HEK293 (cell line): ENCODE measurements around the gene BORCS8.

Experiments used
- CTCF ChIA-PET: fragments of 350-600 bp; formaldehyde crosslinking; extraction: SDS; loops from one replicate; lab custom pipeline; 2021; ENCODE audit warnings: antibody characterized with exemption; lab: Yijun Ruan, JAX
- POLR2A ChIA-PET: fragments of 300-600 bp; formaldehyde crosslinking; extraction: SDS; loops from one replicate; lab custom pipeline; 2020; ENCODE audit warnings: antibody characterized with exemption, inconsistent platforms; lab: Yijun Ruan, JAX
- H3K27ac ChIP-seq: fragments of 200-500 bp; sonication (Bioruptor generic); 2 replicates; pipeline ENCODE4 v1.5.1; 2014; ENCODE audit warnings: low read depth, low read length, control low read depth, inconsistent platforms; ENCODE audit errors: extremely low read depth
- H3K36me3 ChIP-seq, 2 experiments: fragments of 200-500 bp in 1 of 2; sonication (Bioruptor generic) in 1 of 2; 1 replicate in 1 of 2; 2 replicates in 1 of 2; pipeline ENCODE4 v1.5.1; 2014 to 2017; ENCODE audit warnings: inconsistent platforms in 2 of 2, low read length in 2 of 2; ENCODE audit not compliant: control insufficient read depth in 2 of 2, insufficient read depth in 1 of 2
- H3K4me1 ChIP-seq: fragments of 200-500 bp; sonication (Bioruptor generic); 2 replicates; pipeline ENCODE4 v1.5.1; 2014; ENCODE audit warnings: mild to moderate bottlenecking, low read length, inconsistent platforms; ENCODE audit not compliant: control insufficient read depth, insufficient read depth
- H3K4me3 ChIP-seq: 2 replicates; pipeline ENCODE4 v1.5.1; 2011; ENCODE audit warnings: low read depth, mild to moderate bottlenecking, control low read depth, low read length, moderate library complexity
- H3K9me3 ChIP-seq: fragments of 200-500 bp; sonication (Bioruptor generic); 2 replicates; pipeline ENCODE4 v1.5.1; 2014; ENCODE audit warnings: low read depth, low read length, inconsistent platforms; ENCODE audit not compliant: control insufficient read depth, insufficient read depth
- GLI2 ChIP-seq: fragments of 450-650 bp; formaldehyde crosslinking; IDR thresholded peaks from 2 replicates; pipeline ENCODE4; 2017; ENCODE audit warnings: missing biosample characterization, missing genetic modification characterization, low read depth, borderline replicate concordance
- KLF16 ChIP-seq: fragments of 450-650 bp; formaldehyde crosslinking; IDR thresholded peaks from 2 replicates; pipeline ENCODE4 v1.5.1; 2017; ENCODE audit warnings: missing biosample characterization, missing genetic modification characterization
- MYNN ChIP-seq: fragments of 450-650 bp; formaldehyde crosslinking; IDR thresholded peaks from 2 replicates; pipeline ENCODE4 v1.5.1; 2016; ENCODE audit warnings: missing biosample characterization, missing genetic modification characterization, borderline replicate concordance
- SETDB1 ChIP-seq: IDR thresholded peaks from one replicate; pipeline ENCODE4 v1.6.1; 2017; ENCODE audit warnings: mild to moderate bottlenecking, low read length, moderate library complexity, mixed read lengths; ENCODE audit not compliant: insufficient read length
- ZBTB48 ChIP-seq: fragments of 450-650 bp; formaldehyde crosslinking; IDR thresholded peaks from 2 replicates; pipeline ENCODE4 v1.5.1; 2016; ENCODE audit warnings: missing biosample characterization, missing genetic modification characterization
- ZFP37 ChIP-seq: fragments of 450-650 bp; formaldehyde crosslinking; IDR thresholded peaks from 2 replicates; pipeline ENCODE4 v1.5.1; 2016; ENCODE audit warnings: missing biosample characterization, missing genetic modification characterization
- ZNF140 ChIP-seq: fragments of 450-650 bp; formaldehyde crosslinking; IDR thresholded peaks from 2 replicates; pipeline ENCODE4 v1.5.1; 2016; ENCODE audit warnings: missing biosample characterization, missing genetic modification characterization
- ZNF146 ChIP-seq: fragments of 450-650 bp; formaldehyde crosslinking; IDR thresholded peaks from 2 replicates; pipeline ENCODE4 v1.5.1; 2016; ENCODE audit warnings: missing biosample characterization, missing genetic modification characterization
- ZNF433 ChIP-seq: fragments of 450-650 bp; formaldehyde crosslinking; IDR thresholded peaks from 2 replicates; pipeline ENCODE4 v1.5.1; 2016; ENCODE audit warnings: missing biosample characterization, missing genetic modification characterization, low read depth
- ZNF529 ChIP-seq: fragments of 450-650 bp; formaldehyde crosslinking; IDR thresholded peaks from 2 replicates; pipeline ENCODE4 v1.5.1; 2017; ENCODE audit warnings: missing genetic modification characterization, missing biosample characterization; ENCODE audit not compliant: insufficient replicate concordance
- ZNF707 ChIP-seq: fragments of 450-650 bp; formaldehyde crosslinking; IDR thresholded peaks from 2 replicates; pipeline ENCODE4 v1.5.1; 2016; ENCODE audit warnings: missing biosample characterization, missing genetic modification characterization
- TF ChIP-seq, protein P1 (sequence below): fragments of 450-650 bp; formaldehyde crosslinking; IDR thresholded peaks from 2 replicates; pipeline ENCODE4 v1.5.1; 2016; ENCODE audit warnings: missing biosample characterization, missing genetic modification characterization
- TF ChIP-seq, protein P2 (sequence below): fragments of 450-650 bp; formaldehyde crosslinking; IDR thresholded peaks from 2 replicates; pipeline ENCODE4 v1.5.1; 2016; ENCODE audit warnings: missing biosample characterization, missing genetic modification characterization, borderline replicate concordance
- TF ChIP-seq, protein P3 (sequence below): fragments of 450-650 bp; formaldehyde crosslinking; IDR thresholded peaks from 2 replicates; pipeline ENCODE4 v1.5.1; 2016; ENCODE audit warnings: missing biosample characterization, missing genetic modification characterization
- TF ChIP-seq, protein P4 (sequence below): fragments of 450-650 bp; formaldehyde crosslinking; conservative IDR thresholded peaks from 2 replicates; pipeline ENCODE4 v1.5.1; 2016; ENCODE audit warnings: low read depth, missing biosample characterization, missing genetic modification characterization

The BORCS8 gene

DNA sequence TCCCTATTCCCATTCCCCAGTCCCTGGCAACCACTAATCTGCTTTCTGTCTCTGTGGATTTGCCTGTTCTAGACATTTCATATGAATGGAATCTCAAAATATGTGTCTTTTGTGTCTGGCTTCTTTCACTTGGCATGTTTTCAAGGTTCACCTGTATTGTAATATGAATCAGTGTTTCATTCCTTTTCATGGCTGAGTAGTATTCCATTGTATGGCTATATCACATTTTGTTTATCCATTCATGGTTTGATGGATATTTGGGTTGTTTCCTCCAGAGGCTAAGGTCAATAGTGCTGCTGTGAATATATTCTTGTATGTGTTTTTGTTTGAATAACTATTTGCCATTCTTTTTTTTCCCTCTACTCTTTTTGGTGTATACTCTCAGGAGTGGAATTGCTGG is 44.2 kb upstream of the BORCS8 start:
- TF ChIP-seq ZNF707 (tag by site-specific recombination) (no peak), ZNF433 (tag by site-specific recombination) (no peak), ZNF146 (tag by site-specific recombination) (peak; percentile 93), ZNF529 (tag by site-specific recombination) (no peak), GLI2 (tag by site-specific recombination) (no peak), ZBTB48 (tag by site-specific recombination) (no peak), ZNF140 (tag by site-specific recombination) (peak; percentile 23; the same call in 1 of the 2 replicates)
- TF ChIP-seq, protein P1, sequence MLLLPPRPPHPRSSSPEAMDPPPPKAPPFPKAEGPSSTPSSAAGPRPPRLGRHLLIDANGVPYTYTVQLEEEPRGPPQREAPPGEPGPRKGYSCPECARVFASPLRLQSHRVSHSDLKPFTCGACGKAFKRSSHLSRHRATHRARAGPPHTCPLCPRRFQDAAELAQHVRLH (tag by site-specific recombination), result no peak
- TF ChIP-seq, all 188 proteins: peak for 2
- CTCF ChIA-PET, result no interaction called here

DNA sequence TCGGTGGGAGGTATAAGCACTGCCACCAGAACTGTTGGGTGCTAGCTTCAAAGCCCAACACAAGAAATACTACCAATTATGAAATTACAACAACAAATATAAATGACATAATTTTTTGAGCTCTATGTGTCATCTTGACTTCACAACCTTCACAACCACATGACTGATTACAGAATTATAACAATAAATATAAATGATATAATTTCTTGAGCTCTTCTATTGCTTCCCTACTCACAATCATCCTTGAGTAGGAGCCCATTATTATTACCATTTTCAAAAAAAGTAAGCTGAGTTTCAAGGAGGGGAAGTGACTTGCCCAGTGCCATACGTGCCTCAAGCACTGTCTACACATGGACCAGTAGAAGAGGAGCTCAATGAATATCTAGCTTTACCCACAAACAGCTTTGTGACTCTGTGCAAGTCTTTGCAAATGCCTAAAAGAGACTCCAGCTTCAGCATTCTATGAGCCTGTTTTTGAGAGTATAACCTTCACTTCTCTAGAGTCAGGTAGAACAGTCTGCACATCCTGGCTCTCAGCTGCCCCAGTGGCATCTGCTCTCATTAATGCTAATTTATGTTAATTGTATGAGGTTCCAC is 42.4 kb upstream of the BORCS8 start:
- Histone ChIP-seq H3K9me3 (no peaks in the 10 kb centered on the region), H3K36me3 (no peaks in the 10 kb centered on the region), H3K27ac (no peak overlapping the region), H3K4me1 (no peaks in the 10 kb centered on the region), H3K4me3 (no peak overlapping the region)
- peak; percentile 74 for TF ChIP-seq SETDB1
- no peak for TF ChIP-seq ZNF529 (tag by site-specific recombination)
- POLR2A ChIA-PET, result no interaction called here
- CTCF ChIA-PET, result interaction anchor here (0.6 to 2.0 kb wide), 3 partner anchors 9 to 60 kb away, joined by 3 to 16 read pairs (median 6); no protein-coding TSS in a partner anchor

More for the DNA sequence above, 44.2 kb upstream of the BORCS8 start:
- no peaks in the 10 kb centered on the region for H3K4me1 ChIP-seq
- H3K27ac ChIP-seq, result no peak overlapping the region
- no peak overlapping the region for H3K4me3 ChIP-seq
- POLR2A ChIA-PET, result no interaction called here
- no peaks in the 10 kb centered on the region for H3K36me3 ChIP-seq
- H3K9me3 ChIP-seq, result no peaks in the 10 kb centered on the region

DNA sequence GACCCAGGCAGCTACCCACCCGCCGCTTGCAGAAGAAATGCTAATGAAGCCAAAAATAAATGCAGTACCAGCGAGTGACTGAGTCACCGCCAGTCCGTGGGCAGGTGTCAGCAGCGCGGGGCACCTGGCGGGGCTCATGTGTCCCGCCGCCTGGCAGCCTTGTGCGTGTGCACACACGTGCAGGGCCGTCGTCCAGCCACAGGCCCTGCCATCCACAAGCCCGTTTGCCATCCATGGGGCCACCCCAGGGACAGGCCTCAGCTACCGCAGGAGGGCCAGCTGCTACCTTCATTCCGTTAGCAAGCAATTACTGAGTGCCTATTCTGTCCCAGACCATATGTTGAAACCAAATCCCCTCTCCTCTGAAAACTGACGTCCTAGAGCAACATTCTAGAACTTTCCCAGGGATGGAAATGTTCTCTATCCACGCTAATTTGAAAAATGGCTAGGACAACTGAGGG is 40.3 kb upstream of the BORCS8 start:
- ChIA-PET CTCF (no interaction called here), POLR2A (no interaction called here)
- H3K36me3 ChIP-seq, result no peaks in the 10 kb centered on the region
- no peaks in the 10 kb centered on the region for H3K4me1 ChIP-seq
- no peak overlapping the region for H3K4me3 ChIP-seq
- TF ChIP-seq ZNF529 (tag by site-specific recombination), result no peak
- TF ChIP-seq, protein P2, sequence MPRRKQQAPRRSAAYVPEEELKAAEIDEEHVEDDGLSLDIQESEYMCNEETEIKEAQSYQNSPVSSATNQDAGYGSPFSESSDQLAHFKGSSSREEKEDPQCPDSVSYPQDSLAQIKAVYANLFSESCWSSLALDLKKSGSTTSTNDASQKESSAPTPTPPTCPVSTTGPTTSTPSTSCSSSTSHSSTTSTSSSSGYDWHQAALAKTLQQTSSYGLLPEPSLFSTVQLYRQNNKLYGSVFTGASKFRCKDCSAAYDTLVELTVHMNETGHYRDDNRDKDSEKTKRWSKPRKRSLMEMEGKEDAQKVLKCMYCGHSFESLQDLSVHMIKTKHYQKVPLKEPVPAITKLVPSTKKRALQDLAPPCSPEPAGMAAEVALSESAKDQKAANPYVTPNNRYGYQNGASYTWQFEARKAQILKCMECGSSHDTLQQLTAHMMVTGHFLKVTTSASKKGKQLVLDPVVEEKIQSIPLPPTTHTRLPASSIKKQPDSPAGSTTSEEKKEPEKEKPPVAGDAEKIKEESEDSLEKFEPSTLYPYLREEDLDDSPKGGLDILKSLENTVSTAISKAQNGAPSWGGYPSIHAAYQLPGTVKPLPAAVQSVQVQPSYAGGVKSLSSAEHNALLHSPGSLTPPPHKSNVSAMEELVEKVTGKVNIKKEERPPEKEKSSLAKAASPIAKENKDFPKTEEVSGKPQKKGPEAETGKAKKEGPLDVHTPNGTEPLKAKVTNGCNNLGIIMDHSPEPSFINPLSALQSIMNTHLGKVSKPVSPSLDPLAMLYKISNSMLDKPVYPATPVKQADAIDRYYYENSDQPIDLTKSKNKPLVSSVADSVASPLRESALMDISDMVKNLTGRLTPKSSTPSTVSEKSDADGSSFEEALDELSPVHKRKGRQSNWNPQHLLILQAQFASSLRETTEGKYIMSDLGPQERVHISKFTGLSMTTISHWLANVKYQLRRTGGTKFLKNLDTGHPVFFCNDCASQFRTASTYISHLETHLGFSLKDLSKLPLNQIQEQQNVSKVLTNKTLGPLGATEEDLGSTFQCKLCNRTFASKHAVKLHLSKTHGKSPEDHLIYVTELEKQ (tag by site-specific recombination), result no peak
- no peaks in the 10 kb centered on the region for H3K9me3 ChIP-seq
- H3K27ac ChIP-seq, result no peak overlapping the region

DNA sequence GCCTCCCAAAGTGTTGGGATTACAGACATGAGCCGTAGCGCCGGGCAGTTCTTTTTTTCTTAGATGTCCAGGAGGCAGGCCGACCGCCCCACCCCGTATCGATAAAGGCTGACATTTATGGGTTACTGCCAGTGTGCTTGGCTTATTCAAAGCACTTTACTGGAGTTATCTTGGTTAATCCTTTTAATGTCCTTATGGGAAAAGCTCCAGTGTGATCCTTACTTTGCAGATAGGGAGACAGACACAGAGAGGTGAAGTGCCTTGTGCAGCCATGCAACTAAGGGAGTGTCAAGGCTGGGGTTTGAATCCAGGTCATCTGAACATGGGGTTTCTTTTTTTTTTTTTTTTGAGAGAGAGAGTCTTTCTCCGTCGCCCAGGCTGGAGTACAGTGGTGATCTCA is 39.0 kb upstream of the BORCS8 start:
- no peaks in the 10 kb centered on the region for H3K9me3 ChIP-seq
- H3K4me1 ChIP-seq, result no peaks in the 10 kb centered on the region
- CTCF ChIA-PET, result no interaction called here
- H3K27ac ChIP-seq, result no peak overlapping the region
- H3K4me3 ChIP-seq, result no peak overlapping the region
- POLR2A ChIA-PET, result interaction anchor here (1.1 kb wide), 1 partner anchor 28 kb away, joined by 4 read pairs; the partner anchor contains the start of gene NR2C2AP
- H3K36me3 ChIP-seq, result no peaks in the 10 kb centered on the region
- TF ChIP-seq, protein P3, sequence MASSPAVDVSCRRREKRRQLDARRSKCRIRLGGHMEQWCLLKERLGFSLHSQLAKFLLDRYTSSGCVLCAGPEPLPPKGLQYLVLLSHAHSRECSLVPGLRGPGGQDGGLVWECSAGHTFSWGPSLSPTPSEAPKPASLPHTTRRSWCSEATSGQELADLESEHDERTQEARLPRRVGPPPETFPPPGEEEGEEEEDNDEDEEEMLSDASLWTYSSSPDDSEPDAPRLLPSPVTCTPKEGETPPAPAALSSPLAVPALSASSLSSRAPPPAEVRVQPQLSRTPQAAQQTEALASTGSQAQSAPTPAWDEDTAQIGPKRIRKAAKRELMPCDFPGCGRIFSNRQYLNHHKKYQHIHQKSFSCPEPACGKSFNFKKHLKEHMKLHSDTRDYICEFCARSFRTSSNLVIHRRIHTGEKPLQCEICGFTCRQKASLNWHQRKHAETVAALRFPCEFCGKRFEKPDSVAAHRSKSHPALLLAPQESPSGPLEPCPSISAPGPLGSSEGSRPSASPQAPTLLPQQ (tag by site-specific recombination), result 0 out of 2 replicates have a peak, but pooled peaks have one; percentile 0
- no peak for TF ChIP-seq MYNN (tag by site-specific recombination)
- TF ChIP-seq ZFP37, result no peak
- TF ChIP-seq KLF16 (tag by site-specific recombination), result no peak
- TF ChIP-seq, protein P4, sequence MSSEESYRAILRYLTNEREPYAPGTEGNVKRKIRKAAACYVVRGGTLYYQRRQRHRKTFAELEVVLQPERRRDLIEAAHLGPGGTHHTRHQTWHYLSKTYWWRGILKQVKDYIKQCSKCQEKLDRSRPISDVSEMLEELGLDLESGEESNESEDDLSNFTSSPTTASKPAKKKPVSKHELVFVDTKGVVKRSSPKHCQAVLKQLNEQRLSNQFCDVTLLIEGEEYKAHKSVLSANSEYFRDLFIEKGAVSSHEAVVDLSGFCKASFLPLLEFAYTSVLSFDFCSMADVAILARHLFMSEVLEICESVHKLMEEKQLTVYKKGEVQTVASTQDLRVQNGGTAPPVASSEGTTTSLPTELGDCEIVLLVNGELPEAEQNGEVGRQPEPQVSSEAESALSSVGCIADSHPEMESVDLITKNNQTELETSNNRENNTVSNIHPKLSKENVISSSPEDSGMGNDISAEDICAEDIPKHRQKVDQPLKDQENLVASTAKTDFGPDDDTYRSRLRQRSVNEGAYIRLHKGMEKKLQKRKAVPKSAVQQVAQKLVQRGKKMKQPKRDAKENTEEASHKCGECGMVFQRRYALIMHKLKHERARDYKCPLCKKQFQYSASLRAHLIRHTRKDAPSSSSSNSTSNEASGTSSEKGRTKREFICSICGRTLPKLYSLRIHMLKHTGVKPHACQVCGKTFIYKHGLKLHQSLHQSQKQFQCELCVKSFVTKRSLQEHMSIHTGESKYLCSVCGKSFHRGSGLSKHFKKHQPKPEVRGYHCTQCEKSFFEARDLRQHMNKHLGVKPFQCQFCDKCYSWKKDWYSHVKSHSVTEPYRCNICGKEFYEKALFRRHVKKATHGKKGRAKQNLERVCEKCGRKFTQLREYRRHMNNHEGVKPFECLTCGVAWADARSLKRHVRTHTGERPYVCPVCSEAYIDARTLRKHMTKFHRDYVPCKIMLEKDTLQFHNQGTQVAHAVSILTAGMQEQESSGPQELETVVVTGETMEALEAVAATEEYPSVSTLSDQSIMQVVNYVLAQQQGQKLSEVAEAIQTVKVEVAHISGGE (tag by site-specific recombination), result no peak
